Measurements from ENCODE around the gene ITIH4. TPM values are rescaled to one million over a fixed set of nuclear protein-coding genes. Genes with fewer than 3 reads are reported as not detected.

ITIH4 gene
- total and polyA plus RNA-seq, 2 donors = 3.3 to 5.0 TPM

- DNase-seq (ENCODE audit: extremely low spot score) = no peak
- WGBS = 77% methylated on average over 10 of the region's 10 CpGs
- no peak within 1 kb of the TSS for H3K4me3 ChIP-seq (ENCODE audit: low read depth, low read length)
- no peak within 1 kb of the TSS for H3K27ac ChIP-seq (ENCODE audit: low read depth)
- no peaks in the 10 kb centered on the region for H3K36me3 ChIP-seq (ENCODE audit: insufficient read depth)
- H3K4me1 ChIP-seq (ENCODE audit: insufficient read depth) = no peaks in the 10 kb centered on the region
Measured at GRCh38 chr3:52794612-52795099, 35.8 kb downstream of the ITIH4 start, which contains the start of gene ITIH3. Gene ITIH3, plus strand, starts transcription at chr3:52794796. Its CDS starts 8 bp downstream, at chr3:52794804.

GRCh38 chr3:52793702-52794611 lies 36.5 kb downstream of the ITIH4 start:
- Histone ChIP-seq H3K27ac (ENCODE audit: low read depth) (no peak overlapping the region), H3K4me3 (ENCODE audit: low read depth, low read length) (no peak overlapping the region), H3K4me1 (ENCODE audit: insufficient read depth) (no peaks in the 10 kb centered on the region), H3K36me3 (ENCODE audit: insufficient read depth) (no peaks in the 10 kb centered on the region)
- DNase-seq (ENCODE audit: extremely low spot score) = no peak
- WGBS = 83% methylated on average over 9 of the region's 9 CpGs

GRCh38 chr3:52792961-52793695 lies 37.3 kb downstream of the ITIH4 start:
- no peak for DNase-seq (ENCODE audit: extremely low spot score)
- Histone ChIP-seq H3K36me3 (ENCODE audit: insufficient read depth) (no peaks in the 10 kb centered on the region), H3K27ac (ENCODE audit: low read depth) (no peak overlapping the region), H3K4me1 (ENCODE audit: insufficient read depth) (no peaks in the 10 kb centered on the region), H3K4me3 (ENCODE audit: low read depth, low read length) (no peak overlapping the region)
- 82% methylated on average over 18 of the region's 18 CpGs for WGBS

- no peak overlapping the region for H3K4me3 ChIP-seq (ENCODE audit: low read depth, low read length)
- no peaks in the 10 kb centered on the region for H3K36me3 ChIP-seq (ENCODE audit: insufficient read depth)
- H3K4me1 ChIP-seq (ENCODE audit: insufficient read depth) = no peaks in the 10 kb centered on the region
- 84% methylated on average over 7 of the region's 7 CpGs for WGBS
- no peak for DNase-seq (ENCODE audit: extremely low spot score)
- H3K27ac ChIP-seq (ENCODE audit: low read depth) = no peak overlapping the region
Measured at GRCh38 chr3:52792413-52792812, 38.1 kb downstream of the ITIH4 start.

- Histone ChIP-seq H3K27ac (ENCODE audit: low read depth) (no peak overlapping the region), H3K4me1 (ENCODE audit: insufficient read depth) (no peaks in the 10 kb centered on the region), H3K4me3 (ENCODE audit: low read depth, low read length) (no peak overlapping the region), H3K36me3 (ENCODE audit: insufficient read depth) (no peaks in the 10 kb centered on the region)
- DNase-seq (ENCODE audit: extremely low spot score) = no peak
- WGBS = 79% methylated on average over 4 of the region's 4 CpGs
Measured at GRCh38 chr3:52791928-52792327, 38.5 kb downstream of the ITIH4 start.

GRCh38 chr3:52791366-52791765 lies 39.1 kb downstream of the ITIH4 start:
- H3K4me3 ChIP-seq (ENCODE audit: low read depth, low read length) = no peak overlapping the region
- no peak for DNase-seq (ENCODE audit: extremely low spot score)
- WGBS = 82% methylated on average over 12 of the region's 12 CpGs

GRCh38 chr3:52790741-52791140 lies 39.7 kb downstream of the ITIH4 start:
- Histone ChIP-seq H3K36me3 (ENCODE audit: insufficient read depth) (no peaks in the 10 kb centered on the region), H3K4me3 (ENCODE audit: low read depth, low read length) (no peak overlapping the region), H3K27ac (ENCODE audit: low read depth) (no peak overlapping the region), H3K4me1 (ENCODE audit: insufficient read depth) (no peaks in the 10 kb centered on the region)
- no peak for DNase-seq (ENCODE audit: extremely low spot score)
- 82% methylated on average over 13 of the region's 13 CpGs for WGBS

More at GRCh38 chr3:52791366-52791765, 39.1 kb downstream of the ITIH4 start:
- H3K36me3 ChIP-seq (ENCODE audit: insufficient read depth) = no peaks in the 10 kb centered on the region
- no peaks in the 10 kb centered on the region for H3K4me1 ChIP-seq (ENCODE audit: insufficient read depth)
- H3K27ac ChIP-seq (ENCODE audit: low read depth) = no peak overlapping the region

- 88% methylated on average over 7 of the region's 7 CpGs for WGBS
- no peaks in the 10 kb centered on the region for H3K4me1 ChIP-seq (ENCODE audit: insufficient read depth)
- no peaks in the 10 kb centered on the region for H3K36me3 ChIP-seq (ENCODE audit: insufficient read depth)
- no peak overlapping the region for H3K4me3 ChIP-seq (ENCODE audit: low read depth, low read length)
- H3K27ac ChIP-seq (ENCODE audit: low read depth) = no peak overlapping the region
- no peak for DNase-seq (ENCODE audit: extremely low spot score)
Measured at GRCh38 chr3:52790337-52790736, 40.1 kb downstream of the ITIH4 start.

- no peaks in the 10 kb centered on the region for H3K4me1 ChIP-seq (ENCODE audit: insufficient read depth)
- H3K36me3 ChIP-seq (ENCODE audit: insufficient read depth) = no peaks in the 10 kb centered on the region
- no peak overlapping the region for H3K27ac ChIP-seq (ENCODE audit: low read depth)
- WGBS = 86% methylated on average over 6 of the region's 6 CpGs
- DNase-seq (ENCODE audit: extremely low spot score) = no peak
- H3K4me3 ChIP-seq (ENCODE audit: low read depth, low read length) = no peak overlapping the region
Measured at GRCh38 chr3:52789746-52790040, 40.8 kb downstream of the ITIH4 start.

GRCh38 chr3:52788890-52789745 lies 41.4 kb downstream of the ITIH4 start:
- DNase-seq (ENCODE audit: extremely low spot score) = no peak
- Histone ChIP-seq H3K36me3 (ENCODE audit: insufficient read depth) (no peaks in the 10 kb centered on the region), H3K4me1 (ENCODE audit: insufficient read depth) (no peaks in the 10 kb centered on the region), H3K27ac (ENCODE audit: low read depth) (no peak overlapping the region), H3K4me3 (ENCODE audit: low read depth, low read length) (no peak overlapping the region)
- 86% methylated on average over 16 of the region's 16 CpGs for WGBS

- H3K4me3 ChIP-seq (ENCODE audit: low read depth, low read length) = no peak overlapping the region
- 57% methylated on average over 17 of the region's 17 CpGs for WGBS
- no peak for DNase-seq (ENCODE audit: extremely low spot score)
- H3K36me3 ChIP-seq (ENCODE audit: insufficient read depth) = no peaks in the 10 kb centered on the region
- no peaks in the 10 kb centered on the region for H3K4me1 ChIP-seq (ENCODE audit: insufficient read depth)
- H3K27ac ChIP-seq (ENCODE audit: low read depth) = no peak overlapping the region
Measured at GRCh38 chr3:52787672-52788625, 42.5 kb downstream of the ITIH4 start.

- H3K27ac ChIP-seq (ENCODE audit: low read depth) = no peak overlapping the region
- no peaks in the 10 kb centered on the region for H3K4me1 ChIP-seq (ENCODE audit: insufficient read depth)
- no peak overlapping the region for H3K4me3 ChIP-seq (ENCODE audit: low read depth, low read length)
- H3K36me3 ChIP-seq (ENCODE audit: insufficient read depth) = no peaks in the 10 kb centered on the region
- 87% methylated on average over 11 of the region's 11 CpGs for WGBS
- no peak for DNase-seq (ENCODE audit: extremely low spot score)
Measured at GRCh38 chr3:52787246-52787645, 43.2 kb downstream of the ITIH4 start.

Data from urinary bladder (tissue), 4 donors.